Parathyroid adenoma (tissue), 2 donors: ENCODE measurements around the gene PCSK6.

Experiments used
- H2AFZ ChIP-seq: fragments of 300-600 bp; sonication (generic); one replicate; pipeline ENCODE4 v1.7.0; 2017; ENCODE audit warnings: antibody characterized with exemption, mild to moderate bottlenecking
- H3K27ac ChIP-seq: fragments of 300-600 bp; sonication (generic); one replicate; pipeline ENCODE4 v1.7.0; 2017
- H3K27me3 ChIP-seq: fragments of 300-600 bp; sonication (generic); one replicate; pipeline ENCODE4 v1.7.0; 2017; ENCODE audit warnings: low read length; ENCODE audit not compliant: control insufficient read depth, insufficient read depth
- H3K36me3 ChIP-seq: fragments of 300-600 bp; sonication (generic); one replicate; pipeline ENCODE4 v1.7.0; 2017; ENCODE audit warnings: low read length; ENCODE audit not compliant: control insufficient read depth, insufficient read depth
- H3K4me1 ChIP-seq: fragments of 300-600 bp; sonication (generic); one replicate; pipeline ENCODE4 v1.7.0; 2017; ENCODE audit warnings: control low read depth
- H3K4me2 ChIP-seq: fragments of 300-600 bp; sonication (generic); one replicate; pipeline ENCODE4 v1.7.0; 2017; ENCODE audit warnings: low read length
- H3K4me3 ChIP-seq: fragments of 300-600 bp; sonication (generic); one replicate; pipeline ENCODE4 v1.7.0; 2017; ENCODE audit warnings: low read depth, low read length
- H3K79me2 ChIP-seq: fragments of 300-600 bp; sonication (generic); one replicate; pipeline ENCODE4 v1.7.0; 2017; ENCODE audit warnings: control low read depth
- H3K9ac ChIP-seq: fragments of 300-600 bp; sonication (generic); one replicate; pipeline ENCODE4 v1.7.0; 2017; ENCODE audit warnings: mild to moderate bottlenecking
- H3K9me3 ChIP-seq: fragments of 300-600 bp; sonication (generic); one replicate; pipeline ENCODE4 v1.7.0; 2017; ENCODE audit warnings: low read length; ENCODE audit not compliant: control insufficient read depth
- TF ChIP-seq, protein P1 (sequence below): fragments of 300-600 bp; sonication (generic); IDR thresholded peaks from one replicate; pipeline ENCODE4 v1.7.0; 2017; ENCODE audit warnings: antibody characterized with exemption, mild to moderate bottlenecking
- donor health status: primary hyperparathyroidism.

PCSK6 gene

GRCh38 chr15:101399431-101399830, 90.1 kb downstream of the PCSK6 start:
- no peak overlapping the region for H3K4me3 ChIP-seq
- no peak overlapping the region for H2AFZ ChIP-seq
- H3K9me3 ChIP-seq: no peaks in the 10 kb centered on the region
- H3K79me2 ChIP-seq: no peaks in the 10 kb centered on the region
- H3K4me1 ChIP-seq: no peaks in the 10 kb centered on the region
- H3K27ac ChIP-seq: no peak overlapping the region
- no peak overlapping the region for H3K9ac ChIP-seq
- H3K4me2 ChIP-seq: no peak overlapping the region
- no peaks in the 10 kb centered on the region for H3K27me3 ChIP-seq
- TF ChIP-seq, protein P1, sequence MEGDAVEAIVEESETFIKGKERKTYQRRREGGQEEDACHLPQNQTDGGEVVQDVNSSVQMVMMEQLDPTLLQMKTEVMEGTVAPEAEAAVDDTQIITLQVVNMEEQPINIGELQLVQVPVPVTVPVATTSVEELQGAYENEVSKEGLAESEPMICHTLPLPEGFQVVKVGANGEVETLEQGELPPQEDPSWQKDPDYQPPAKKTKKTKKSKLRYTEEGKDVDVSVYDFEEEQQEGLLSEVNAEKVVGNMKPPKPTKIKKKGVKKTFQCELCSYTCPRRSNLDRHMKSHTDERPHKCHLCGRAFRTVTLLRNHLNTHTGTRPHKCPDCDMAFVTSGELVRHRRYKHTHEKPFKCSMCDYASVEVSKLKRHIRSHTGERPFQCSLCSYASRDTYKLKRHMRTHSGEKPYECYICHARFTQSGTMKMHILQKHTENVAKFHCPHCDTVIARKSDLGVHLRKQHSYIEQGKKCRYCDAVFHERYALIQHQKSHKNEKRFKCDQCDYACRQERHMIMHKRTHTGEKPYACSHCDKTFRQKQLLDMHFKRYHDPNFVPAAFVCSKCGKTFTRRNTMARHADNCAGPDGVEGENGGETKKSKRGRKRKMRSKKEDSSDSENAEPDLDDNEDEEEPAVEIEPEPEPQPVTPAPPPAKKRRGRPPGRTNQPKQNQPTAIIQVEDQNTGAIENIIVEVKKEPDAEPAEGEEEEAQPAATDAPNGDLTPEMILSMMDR: no peak
- H3K36me3 ChIP-seq: no peaks in the 10 kb centered on the region

- H2AFZ ChIP-seq: no peak overlapping the region
- H3K79me2 ChIP-seq: no peaks in the 10 kb centered on the region
- no peaks in the 10 kb centered on the region for H3K27me3 ChIP-seq
- H3K4me2 ChIP-seq: no peak overlapping the region
- H3K4me1 ChIP-seq: no peaks in the 10 kb centered on the region
- H3K9me3 ChIP-seq: no peaks in the 10 kb centered on the region
- H3K9ac ChIP-seq: no peak overlapping the region
- H3K36me3 ChIP-seq: no peaks in the 10 kb centered on the region
- no peak overlapping the region for H3K27ac ChIP-seq
- no peak overlapping the region for H3K4me3 ChIP-seq
- TF ChIP-seq, protein P1: no peak
These were observed 91.3 kb downstream of the PCSK6 start for GRCh38 chr15:101398247-101398646.

GRCh38 chr15:101397521-101398003, 91.9 kb downstream of the PCSK6 start:
- Histone ChIP-seq H3K36me3 (no peaks in the 10 kb centered on the region), H3K79me2 (no peaks in the 10 kb centered on the region), H3K27ac (no peak overlapping the region), H3K9me3 (no peaks in the 10 kb centered on the region), H3K27me3 (no peaks in the 10 kb centered on the region), H3K4me1 (no peaks in the 10 kb centered on the region), H3K4me3 (no peak overlapping the region), H2AFZ (no peak overlapping the region), H3K9ac (no peak overlapping the region), H3K4me2 (no peak overlapping the region)
- TF ChIP-seq, protein P1: no peak

DNA sequence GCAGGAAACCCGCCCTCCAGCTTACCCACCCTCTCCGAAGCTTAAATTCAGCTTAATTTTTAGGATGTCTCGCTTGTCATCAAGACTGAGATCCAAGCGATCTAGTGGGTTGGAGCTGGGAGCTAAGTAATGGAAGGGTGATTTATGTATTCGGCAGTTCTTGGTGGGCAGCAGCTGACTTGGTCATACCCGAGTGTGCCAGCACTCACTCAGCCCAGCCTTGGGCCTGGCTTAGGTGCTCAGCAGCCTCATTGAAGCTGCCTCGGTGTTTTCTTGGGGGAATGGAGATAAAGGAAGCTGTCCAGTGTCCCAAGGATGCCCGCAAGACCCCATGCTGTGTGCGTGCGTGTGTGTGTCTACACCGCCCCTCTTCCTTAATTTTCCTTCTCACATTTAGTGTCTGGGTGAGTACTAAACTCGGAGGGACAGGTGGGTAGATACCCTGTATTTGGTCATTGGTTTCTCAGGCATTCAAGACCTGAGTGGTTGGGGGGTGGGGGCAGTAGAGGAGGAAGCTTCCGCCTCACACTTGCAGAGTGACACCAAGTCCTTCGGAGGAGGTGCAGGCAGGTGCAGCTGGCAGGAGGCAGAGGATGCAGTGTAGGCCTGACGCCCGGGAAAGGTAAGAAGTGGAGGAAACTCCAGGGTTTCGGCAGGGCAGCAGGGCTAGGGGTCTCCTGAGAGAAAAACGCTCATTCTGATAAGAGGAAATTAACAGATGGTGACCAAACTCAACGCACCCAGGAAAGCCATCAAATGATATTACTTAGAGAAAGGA, 92.8 kb downstream of the PCSK6 start:
- H3K9ac ChIP-seq: no peak overlapping the region
- H3K36me3 ChIP-seq: no peaks in the 10 kb centered on the region
- no peak overlapping the region for H2AFZ ChIP-seq
- H3K9me3 ChIP-seq: no peaks in the 10 kb centered on the region
- H3K4me2 ChIP-seq: no peak overlapping the region
- H3K79me2 ChIP-seq: no peaks in the 10 kb centered on the region
- no peaks in the 10 kb centered on the region for H3K27me3 ChIP-seq
- TF ChIP-seq, protein P1: no peak
- H3K27ac ChIP-seq: no peak overlapping the region
- H3K4me1 ChIP-seq: no peaks in the 10 kb centered on the region
- H3K4me3 ChIP-seq: no peak overlapping the region

GRCh38 chr15:101394654-101395053, 94.9 kb downstream of the PCSK6 start:
- H3K4me2 ChIP-seq: no peak overlapping the region
- no peak overlapping the region for H2AFZ ChIP-seq
- no peak overlapping the region for H3K27ac ChIP-seq
- H3K4me1 ChIP-seq: no peaks in the 10 kb centered on the region
- no peaks in the 10 kb centered on the region for H3K36me3 ChIP-seq
- no peaks in the 10 kb centered on the region for H3K79me2 ChIP-seq
- no peaks in the 10 kb centered on the region for H3K9me3 ChIP-seq
- no peak overlapping the region for H3K9ac ChIP-seq
- H3K27me3 ChIP-seq: no peaks in the 10 kb centered on the region
- TF ChIP-seq, protein P1: no peak
- H3K4me3 ChIP-seq: no peak overlapping the region
